ENCODE measurements around the gene POR.

- no peak for TF ChIP-seq CTCF (IDR thresholded peaks at IDR 0.05; ENCODE audit: low read depth, low read length, missing input control)
- no peak for TF ChIP-seq EGR1 (IDR thresholded peaks at IDR 0.05; ENCODE audit: low read depth in 2 of 2)
- TF ChIP-seq HNF4A (conservative IDR thresholded peaks at IDR 0.05) = no peak
These were observed 87.2 kb downstream of the POR start for GRCh38 chr7:76002139-76002538.

Measured in liver (tissue), 3 donors.